ENCODE results near the gene SP1.
"Not testable (repeated sequence)": the region's sequence is repeated elsewhere in the genome, so short reads cannot be mapped to it uniquely, and the experiment has no call there.

- TF ChIP-seq, protein P1, sequence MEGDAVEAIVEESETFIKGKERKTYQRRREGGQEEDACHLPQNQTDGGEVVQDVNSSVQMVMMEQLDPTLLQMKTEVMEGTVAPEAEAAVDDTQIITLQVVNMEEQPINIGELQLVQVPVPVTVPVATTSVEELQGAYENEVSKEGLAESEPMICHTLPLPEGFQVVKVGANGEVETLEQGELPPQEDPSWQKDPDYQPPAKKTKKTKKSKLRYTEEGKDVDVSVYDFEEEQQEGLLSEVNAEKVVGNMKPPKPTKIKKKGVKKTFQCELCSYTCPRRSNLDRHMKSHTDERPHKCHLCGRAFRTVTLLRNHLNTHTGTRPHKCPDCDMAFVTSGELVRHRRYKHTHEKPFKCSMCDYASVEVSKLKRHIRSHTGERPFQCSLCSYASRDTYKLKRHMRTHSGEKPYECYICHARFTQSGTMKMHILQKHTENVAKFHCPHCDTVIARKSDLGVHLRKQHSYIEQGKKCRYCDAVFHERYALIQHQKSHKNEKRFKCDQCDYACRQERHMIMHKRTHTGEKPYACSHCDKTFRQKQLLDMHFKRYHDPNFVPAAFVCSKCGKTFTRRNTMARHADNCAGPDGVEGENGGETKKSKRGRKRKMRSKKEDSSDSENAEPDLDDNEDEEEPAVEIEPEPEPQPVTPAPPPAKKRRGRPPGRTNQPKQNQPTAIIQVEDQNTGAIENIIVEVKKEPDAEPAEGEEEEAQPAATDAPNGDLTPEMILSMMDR (IDR thresholded peaks at IDR 0.05; ENCODE audit: insufficient read depth, low read depth, low read length), result not testable (repeated sequence)
- not testable (repeated sequence) for TF ChIP-seq EZH2 (IDR thresholded peaks at IDR 0.05; ENCODE audit: insufficient read depth, low read length)
Measured at GRCh38 chr12:53361638-53362037, 18.3 kb upstream of the SP1 start.
